ENCODE data around the gene CA6. TPM values are rescaled to one million over a fixed set of nuclear protein-coding genes. Genes with fewer than 3 reads are reported as not detected.
A peak's percentile ranks its signal among the peaks of the same experiment; 100 is the strongest.
"Not testable (repeated sequence)": the region's sequence is repeated elsewhere in the genome, so short reads cannot be mapped to it uniquely, and the experiment has no call there.

The CA6 gene
- total RNA-seq, 2 donors from 2014 or later: 1.6 to 2.5 TPM

DNA sequence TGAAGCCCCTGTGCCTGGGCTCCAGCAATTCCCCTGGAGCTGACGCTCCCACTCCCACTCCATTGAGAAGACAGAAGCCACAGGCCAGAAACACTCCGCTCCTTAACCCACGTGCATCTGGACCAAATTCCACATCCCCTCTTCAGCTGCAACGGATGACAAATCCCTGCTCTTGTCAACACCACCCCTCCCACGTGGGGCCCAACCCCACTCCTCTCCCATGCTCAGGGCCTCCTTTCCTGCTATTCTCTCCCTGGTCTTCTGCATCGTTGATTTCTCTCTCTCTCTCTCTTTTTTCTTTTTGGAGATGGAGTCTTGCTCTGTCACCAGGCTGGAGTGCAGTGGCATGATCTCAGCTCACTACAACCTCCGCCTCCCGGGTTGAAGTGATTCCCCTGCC lies 18.3 kb downstream of the CA6 start:
- no peak for ATAC-seq (replicated peaks in 1 of 2)
- Mint-ChIP-seq H3K9me3 (peaks cover 2 to 5% of the 10 kb centered on the region in 2 donors), H3K27me3 (ENCODE audit: low read depth) (no peaks in the 10 kb centered on the region), H3K4me1 (ENCODE audit: low read depth) (peaks cover 91% of the 10 kb centered on the region), H3K4me3 (peak overlapping the region; percentile 73 to 77), H3K27ac (peak overlapping the region; percentile 24), H3K36me3 (ENCODE audit: insufficient read depth in 2 of 2) (peaks cover 4 to 18% of the 10 kb centered on the region in 2 donors)
- DNase-seq: no peak

DNA sequence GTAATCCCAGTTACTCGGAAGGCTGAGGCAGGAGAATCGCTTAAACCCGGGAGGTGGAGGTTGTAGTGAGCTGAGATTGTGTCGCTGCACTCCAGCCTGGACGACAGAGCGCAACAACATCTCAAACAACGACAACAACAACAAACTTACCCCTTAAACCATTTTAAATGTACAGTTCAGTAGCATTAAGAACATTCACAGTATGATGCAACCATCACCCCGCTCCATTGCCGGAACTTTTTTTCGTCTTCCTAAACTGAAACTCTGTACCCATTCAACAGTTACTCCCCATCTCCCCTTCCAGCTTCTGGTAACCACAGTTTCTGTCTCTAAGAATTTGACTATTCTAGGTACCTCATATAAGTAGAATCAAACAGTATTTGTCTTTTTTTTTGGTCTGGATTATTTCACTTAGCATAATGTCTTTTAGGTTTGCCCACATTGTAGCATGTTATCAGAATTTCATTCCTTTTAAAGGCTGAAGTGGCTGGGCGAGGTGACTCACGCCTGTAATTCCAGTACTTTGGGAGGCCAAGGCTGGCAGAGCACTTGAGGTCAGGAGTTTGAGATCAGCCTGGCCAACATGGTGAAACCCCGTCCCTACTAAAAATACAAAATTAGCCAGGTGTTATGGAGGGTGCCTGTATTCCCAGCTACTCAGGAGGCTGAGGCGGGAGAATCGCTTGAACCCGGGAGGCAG lies 19.6 kb downstream of the CA6 start:
- Mint-ChIP-seq H3K27me3 (ENCODE audit: low read depth) (no peaks in the 10 kb centered on the region), H3K36me3 (ENCODE audit: insufficient read depth in 2 of 2) (peaks cover 6 to 15% of the 10 kb centered on the region in 2 donors), H3K4me3 (peak overlapping the region; percentile 73 to 77), H3K9me3 (peaks cover 2 to 4% of the 10 kb centered on the region in 2 donors), H3K27ac (peak overlapping the region; percentile 24), H3K4me1 (ENCODE audit: low read depth) (peaks cover 92% of the 10 kb centered on the region)
- DNase-seq (no peak), ATAC-seq (replicated peaks in 1 of 2) (peak; percentile 12 to 21)

DNA sequence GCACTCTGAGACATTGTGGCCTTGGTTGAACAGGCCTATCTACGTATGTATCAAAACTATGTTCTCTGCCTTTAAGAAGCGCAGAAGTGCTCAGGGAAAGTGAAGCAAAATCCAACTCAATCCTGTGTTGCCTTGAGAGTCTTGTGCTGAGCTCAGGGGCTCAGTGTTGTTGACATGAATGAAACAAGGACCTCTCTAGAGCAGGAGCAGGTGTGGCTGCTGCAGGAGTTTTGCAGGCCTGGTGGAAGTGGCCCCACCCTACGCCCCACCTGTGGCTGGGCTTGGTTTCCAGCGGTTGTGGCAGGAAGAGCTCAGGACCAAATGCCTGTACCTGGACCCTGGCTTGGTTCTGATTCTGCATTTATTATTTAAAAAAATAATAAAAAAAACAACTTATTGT lies 20.9 kb downstream of the CA6 start:
- DNase-seq: no peak
- H3K9me3 Mint-ChIP-seq: no peaks in the 10 kb centered on the region
- peaks cover 91% of the 10 kb centered on the region for H3K4me1 Mint-ChIP-seq (ENCODE audit: low read depth)
- no peak for ATAC-seq (replicated peaks in 1 of 2)
- no peaks in the 10 kb centered on the region for H3K27me3 Mint-ChIP-seq (ENCODE audit: low read depth)
- peaks cover 6 to 10% of the 10 kb centered on the region in 2 donors for H3K36me3 Mint-ChIP-seq (ENCODE audit: insufficient read depth in 2 of 2)
- peak overlapping the region; percentile 36 for H3K27ac Mint-ChIP-seq
- peak overlapping the region; percentile 34 to 38 for H3K4me3 Mint-ChIP-seq

DNA sequence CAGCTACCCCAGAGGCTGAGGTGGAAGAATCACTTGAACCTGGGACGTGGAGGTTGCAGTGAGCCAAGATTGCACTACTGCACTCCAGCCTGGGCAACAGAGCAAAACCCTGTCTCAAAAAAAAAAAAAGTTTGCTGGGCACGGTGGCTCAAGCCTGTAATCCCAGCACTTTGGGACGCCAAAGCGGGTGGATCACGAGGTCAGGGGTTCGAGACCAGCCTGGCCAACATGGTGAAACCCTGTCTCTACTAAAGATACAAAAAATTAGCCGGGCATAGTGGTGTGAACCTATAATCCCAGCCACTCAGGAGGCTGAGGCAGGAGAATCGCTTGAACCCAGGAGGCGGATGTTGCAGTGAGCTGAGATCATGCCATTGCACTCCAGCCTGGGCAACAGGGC lies 23.2 kb downstream of the CA6 start:
- DNase-seq; H3K27me3 Mint-ChIP-seq (ENCODE audit: low read depth); ATAC-seq (replicated peaks in 1 of 2); H3K9me3 Mint-ChIP-seq: not testable (repeated sequence)
- H3K4me1 Mint-ChIP-seq (ENCODE audit: low read depth): peaks cover 89% of the 10 kb centered on the region
- H3K27ac Mint-ChIP-seq: peak overlapping the region; percentile 92
- peak overlapping the region; percentile 86 to 98 for H3K4me3 Mint-ChIP-seq
- H3K36me3 Mint-ChIP-seq (ENCODE audit: insufficient read depth in 2 of 2): peaks cover 6 to 12% of the 10 kb centered on the region in 2 donors

DNA sequence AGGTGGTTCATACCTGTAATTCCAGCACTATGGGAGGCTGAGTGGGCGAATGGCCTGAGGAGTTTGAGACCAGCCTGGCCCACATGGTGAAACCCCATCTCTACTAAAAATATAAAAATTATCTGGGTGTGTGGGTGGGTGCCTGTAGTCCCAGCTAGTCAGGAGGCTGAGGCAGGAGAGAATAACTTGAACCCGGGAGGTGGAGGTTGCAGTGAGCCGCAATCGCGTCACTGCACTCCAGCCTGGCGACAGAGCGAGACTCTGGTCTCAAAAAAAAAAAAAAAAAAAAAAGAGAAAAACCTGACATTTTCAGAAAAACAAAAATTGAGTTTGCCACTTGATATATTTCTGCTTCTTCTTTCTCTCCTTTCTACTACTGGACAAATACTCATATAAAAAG lies 24.3 kb downstream of the CA6 start:
- Mint-ChIP-seq H3K4me1 (ENCODE audit: low read depth) (peaks cover 87% of the 10 kb centered on the region), H3K9me3 (no peaks in the 10 kb centered on the region), H3K4me3 (peak overlapping the region; percentile 86 to 98), H3K27me3 (ENCODE audit: low read depth) (no peaks in the 10 kb centered on the region), H3K36me3 (ENCODE audit: insufficient read depth in 2 of 2) (peaks cover 6 to 11% of the 10 kb centered on the region in 2 donors), H3K27ac (peak overlapping the region; percentile 92)
- DNase-seq (no peak), ATAC-seq (replicated peaks in 1 of 2) (no peak)

DNA sequence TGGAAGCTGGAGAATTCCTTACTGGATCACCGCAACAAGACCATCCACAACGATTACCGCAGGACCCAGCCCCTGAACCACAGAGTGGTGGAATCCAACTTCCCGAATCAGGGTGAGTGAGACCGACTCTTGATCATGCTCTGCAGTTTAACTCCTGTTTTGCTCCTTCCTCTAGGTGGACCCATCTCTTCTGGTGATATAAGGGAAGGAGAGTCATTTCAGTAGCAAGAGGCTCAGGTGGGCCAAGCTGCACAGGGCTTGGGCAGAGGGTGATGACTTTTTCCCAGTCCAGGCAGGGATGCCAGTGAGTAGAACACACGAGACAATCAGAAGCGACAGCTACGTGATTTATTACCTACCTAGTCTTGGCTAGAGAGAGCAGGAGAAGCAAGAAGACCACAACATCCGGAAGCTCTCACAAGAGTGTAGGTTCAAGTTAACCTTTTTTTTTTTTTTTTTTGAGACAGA lies 25.2 kb downstream of the CA6 start:
- H3K9me3 Mint-ChIP-seq: no peaks in the 10 kb centered on the region
- no peaks in the 10 kb centered on the region for H3K27me3 Mint-ChIP-seq (ENCODE audit: low read depth)
- peaks cover 6 to 8% of the 10 kb centered on the region in 2 donors for H3K36me3 Mint-ChIP-seq (ENCODE audit: insufficient read depth in 2 of 2)
- H3K27ac Mint-ChIP-seq: peak overlapping the region; percentile 75
- peak; percentile 87 to 89 for ATAC-seq (replicated peaks in 1 of 2)
- peak; percentile 59 to 70 for DNase-seq
- peak overlapping the region; percentile 86 to 98 for H3K4me3 Mint-ChIP-seq
- peaks cover 78% of the 10 kb centered on the region for H3K4me1 Mint-ChIP-seq (ENCODE audit: low read depth)

DNA sequence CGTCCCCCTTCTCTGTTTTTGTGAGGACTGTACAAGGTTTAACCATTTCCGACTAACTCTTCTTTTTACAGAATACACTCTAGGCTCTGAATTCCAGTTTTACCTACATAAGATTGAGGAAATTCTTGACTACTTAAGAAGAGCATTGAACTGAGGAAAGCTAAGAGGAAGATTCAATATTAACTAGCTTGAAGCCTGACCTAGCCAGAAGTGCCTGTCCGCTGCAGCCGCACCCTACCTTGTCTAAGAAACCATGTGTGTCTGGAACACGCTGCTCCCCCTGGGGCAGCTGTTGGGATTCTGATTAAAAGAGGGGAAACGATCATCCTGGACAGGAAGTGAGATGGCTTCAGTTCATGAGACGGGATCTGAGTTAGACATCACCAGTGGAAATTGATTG lies 28.9 kb downstream of the CA6 start:
- H3K27ac Mint-ChIP-seq: no peak overlapping the region
- ATAC-seq (replicated peaks in 1 of 2) (no peak), DNase-seq (no peak)
- no peaks in the 10 kb centered on the region for H3K9me3 Mint-ChIP-seq
- H3K4me3 Mint-ChIP-seq: no peak overlapping the region
- H3K4me1 Mint-ChIP-seq (ENCODE audit: low read depth): peaks cover 46% of the 10 kb centered on the region
- H3K36me3 Mint-ChIP-seq (ENCODE audit: insufficient read depth in 2 of 2): peaks cover 2 to 4% of the 10 kb centered on the region in 2 donors
- no peaks in the 10 kb centered on the region for H3K27me3 Mint-ChIP-seq (ENCODE audit: low read depth)

DNA sequence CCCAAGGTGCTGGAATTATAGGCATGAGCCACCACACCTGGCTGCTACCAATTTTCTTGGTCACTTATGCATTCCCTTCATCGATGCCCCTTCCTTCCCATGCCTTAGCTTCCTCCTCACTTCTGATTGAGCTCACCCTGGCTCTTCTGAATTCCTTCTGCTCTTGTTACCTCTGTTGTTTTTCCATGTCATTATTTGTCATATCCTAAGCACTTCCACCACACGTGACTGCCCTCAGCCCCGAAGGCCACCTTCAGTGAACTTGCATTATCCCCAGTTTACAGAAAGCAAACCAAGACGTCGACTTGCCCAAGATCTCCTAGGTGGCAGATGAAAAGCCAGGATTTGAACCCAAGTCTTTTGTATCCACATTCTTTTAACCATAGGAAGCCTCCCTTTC lies 30.7 kb downstream of the CA6 start:
- Mint-ChIP-seq H3K4me1 (ENCODE audit: low read depth) (peaks cover 34% of the 10 kb centered on the region), H3K9me3 (peaks cover 0 to 2% of the 10 kb centered on the region in 2 donors)

DNA sequence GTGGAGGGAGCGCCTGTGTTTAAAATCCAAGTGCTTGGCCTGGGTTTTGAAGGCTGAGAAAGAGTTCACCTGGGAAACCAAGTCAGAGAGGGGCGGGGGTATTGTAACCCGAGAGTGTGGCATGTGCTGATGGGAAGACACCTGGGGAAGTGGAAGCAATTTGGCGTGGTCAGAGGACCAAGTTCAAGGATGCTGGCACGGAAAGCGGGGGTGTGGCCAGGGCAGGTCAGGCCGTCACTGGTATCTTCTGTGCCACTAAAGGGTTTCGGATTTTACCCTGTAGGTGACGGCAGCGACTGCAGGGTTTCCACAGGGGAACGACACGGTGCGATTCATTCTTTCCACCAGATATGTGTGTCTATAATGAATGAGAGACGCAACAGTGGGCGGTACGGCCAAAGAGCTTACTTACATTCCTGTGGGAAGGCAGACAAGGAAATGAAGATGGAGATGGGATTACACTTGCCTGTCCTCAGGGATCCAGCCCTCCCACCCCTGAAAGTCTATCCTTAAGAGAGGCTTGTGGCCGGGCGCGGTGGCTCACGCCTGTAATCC lies 31.3 kb downstream of the CA6 start:
- no peak for ATAC-seq (replicated peaks in 1 of 2)
- DNase-seq: no peak
- H3K4me1 Mint-ChIP-seq (ENCODE audit: low read depth): peaks cover 28% of the 10 kb centered on the region
- H3K9me3 Mint-ChIP-seq: peaks cover 0 to 2% of the 10 kb centered on the region in 2 donors
- no peaks in the 10 kb centered on the region for H3K27me3 Mint-ChIP-seq (ENCODE audit: low read depth)
- no peak overlapping the region for H3K4me3 Mint-ChIP-seq
- H3K36me3 Mint-ChIP-seq (ENCODE audit: insufficient read depth in 2 of 2): peaks cover 0 to 2% of the 10 kb centered on the region in 2 donors
- no peak overlapping the region for H3K27ac Mint-ChIP-seq

More for the DNA sequence above, 30.7 kb downstream of the CA6 start:
- ATAC-seq (replicated peaks in 1 of 2): no peak
- no peaks in the 10 kb centered on the region for H3K27me3 Mint-ChIP-seq (ENCODE audit: low read depth)
- DNase-seq: no peak
- H3K4me3 Mint-ChIP-seq: no peak overlapping the region
- no peak overlapping the region for H3K27ac Mint-ChIP-seq
- peaks cover 0 to 2% of the 10 kb centered on the region in 2 donors for H3K36me3 Mint-ChIP-seq (ENCODE audit: insufficient read depth in 2 of 2)

DNA sequence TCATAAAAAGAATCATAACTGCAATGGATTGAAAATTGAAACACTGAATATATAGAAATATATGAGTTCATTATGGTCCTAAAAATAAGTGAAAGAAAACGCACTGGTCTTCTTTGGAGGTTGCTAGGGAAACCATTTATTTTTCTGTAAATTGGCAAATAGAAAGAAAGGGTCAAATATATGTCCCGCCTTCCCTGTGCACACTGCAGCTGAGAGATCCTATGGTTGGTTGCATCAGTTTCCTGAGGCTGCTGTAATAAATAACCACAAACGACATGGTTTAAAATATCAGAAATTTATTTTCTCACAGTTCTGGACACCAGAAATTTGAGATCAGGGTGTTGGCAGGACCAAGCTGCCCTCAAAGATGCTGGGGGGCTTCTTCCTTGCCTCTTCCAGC lies 35.0 kb downstream of the CA6 start:
- ATAC-seq (replicated peaks in 1 of 2) (no peak), DNase-seq (no peak)
- H3K4me3 Mint-ChIP-seq: no peak overlapping the region
- no peaks in the 10 kb centered on the region for H3K36me3 Mint-ChIP-seq (ENCODE audit: insufficient read depth in 2 of 2)
- no peak overlapping the region for H3K27ac Mint-ChIP-seq
- H3K4me1 Mint-ChIP-seq (ENCODE audit: low read depth): peaks cover 19% of the 10 kb centered on the region
- H3K27me3 Mint-ChIP-seq (ENCODE audit: low read depth): no peaks in the 10 kb centered on the region
- peaks cover 0 to 2% of the 10 kb centered on the region in 2 donors for H3K9me3 Mint-ChIP-seq

DNA sequence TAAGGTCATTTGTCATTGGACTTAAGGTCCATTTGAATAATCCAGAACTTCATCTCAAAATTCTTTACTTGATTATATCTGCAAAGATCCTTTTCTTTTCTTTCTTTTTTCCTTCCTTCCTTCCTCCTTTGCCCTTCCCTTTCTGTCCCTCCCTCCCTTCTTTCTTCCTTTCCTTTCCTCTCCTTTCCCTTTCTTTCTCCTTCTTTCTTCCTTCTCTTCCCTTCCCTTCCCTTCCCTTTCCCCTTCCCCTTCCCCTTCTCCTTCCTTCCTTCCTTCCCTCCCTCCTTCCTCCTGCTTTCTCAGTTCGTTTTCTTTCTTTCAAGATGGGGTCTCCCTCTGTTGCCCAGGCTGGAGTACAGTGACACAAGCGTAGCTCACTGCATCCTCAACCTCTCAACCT lies 35.5 kb downstream of the CA6 start:
- Mint-ChIP-seq H3K4me3 (no peak overlapping the region), H3K27ac (no peak overlapping the region), H3K9me3 (peaks cover 0 to 2% of the 10 kb centered on the region in 2 donors), H3K36me3 (ENCODE audit: insufficient read depth in 2 of 2) (no peaks in the 10 kb centered on the region), H3K4me1 (ENCODE audit: low read depth) (peaks cover 20% of the 10 kb centered on the region), H3K27me3 (ENCODE audit: low read depth) (no peaks in the 10 kb centered on the region)
- ATAC-seq (replicated peaks in 1 of 2) (no peak), DNase-seq (no peak)

DNA sequence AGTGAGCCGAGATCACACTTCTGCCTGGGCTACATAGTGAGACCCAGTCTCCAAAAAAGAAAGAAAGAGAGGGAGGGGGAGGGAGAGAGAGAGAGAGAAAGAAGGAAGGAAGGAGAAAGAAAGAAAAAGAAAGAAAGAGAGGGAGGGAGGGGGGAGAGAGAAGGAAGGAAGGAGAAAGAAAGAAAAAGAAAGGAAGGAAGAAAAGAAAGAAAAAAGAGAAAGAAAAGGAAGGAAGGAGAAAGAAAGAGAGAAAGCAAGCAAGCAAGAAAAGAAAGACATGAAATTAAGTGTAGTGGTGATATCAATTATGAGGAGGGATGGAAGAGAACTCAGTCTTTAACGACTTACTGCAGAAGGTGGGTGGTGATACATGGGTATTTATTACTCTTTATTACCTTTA lies 38.5 kb downstream of the CA6 start:
- peaks cover 0 to 2% of the 10 kb centered on the region in 2 donors for H3K9me3 Mint-ChIP-seq
- peak overlapping the region; percentile 43 for H3K27ac Mint-ChIP-seq
- DNase-seq (no peak), ATAC-seq (replicated peaks in 1 of 2) (no peak)
- no peaks in the 10 kb centered on the region for H3K36me3 Mint-ChIP-seq (ENCODE audit: insufficient read depth in 2 of 2)
- H3K4me1 Mint-ChIP-seq (ENCODE audit: low read depth): peaks cover 37% of the 10 kb centered on the region
- H3K27me3 Mint-ChIP-seq (ENCODE audit: low read depth): no peaks in the 10 kb centered on the region
- H3K4me3 Mint-ChIP-seq: no peak overlapping the region

DNA sequence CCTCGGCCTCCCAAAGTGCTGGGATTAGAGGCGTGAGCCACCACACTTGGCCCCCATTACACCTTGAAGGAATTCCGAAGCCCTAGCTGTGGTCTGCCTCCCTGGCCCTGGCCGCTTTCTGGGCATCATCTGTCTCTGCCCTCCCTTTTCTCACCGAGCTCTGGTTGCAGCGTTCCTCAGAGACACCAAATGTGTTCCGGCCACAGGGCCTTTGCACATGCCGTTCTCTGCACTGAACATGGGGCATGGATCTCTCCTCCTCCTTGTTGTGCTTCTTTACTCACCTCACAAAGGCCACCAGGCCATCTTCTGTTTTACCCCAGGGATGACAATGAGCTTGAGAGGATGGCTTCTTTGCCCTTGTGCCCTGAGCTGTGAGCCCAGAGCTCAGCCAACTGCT lies 39.3 kb downstream of the CA6 start:
- peaks cover 43% of the 10 kb centered on the region for H3K4me1 Mint-ChIP-seq (ENCODE audit: low read depth)

More for the DNA sequence above, 39.3 kb downstream of the CA6 start:
- no peaks in the 10 kb centered on the region for H3K36me3 Mint-ChIP-seq (ENCODE audit: insufficient read depth in 2 of 2)
- ATAC-seq (replicated peaks in 1 of 2) (no peak), DNase-seq (no peak)
- H3K27me3 Mint-ChIP-seq (ENCODE audit: low read depth): no peaks in the 10 kb centered on the region
- H3K27ac Mint-ChIP-seq: no peak overlapping the region
- H3K4me3 Mint-ChIP-seq: no peak overlapping the region
- peaks cover 0 to 2% of the 10 kb centered on the region in 2 donors for H3K9me3 Mint-ChIP-seq
